Heart left ventricle (tissue), 16 donors: ENCODE results near the gene GPR87. TPM values are rescaled to one million over a fixed set of nuclear protein-coding genes. Genes with fewer than 3 reads are reported as not detected.

Experiments
- ATAC-seq, 4 donors: fragments of 200-7000 bp; cut with Tn5 transposase; one replicate each; pipeline ENCODE4 v1.9.1; 2020 to 2022; ENCODE audit warnings: moderate library complexity in 4 of 4, mild to moderate bottlenecking in 3 of 4, moderate number of reproducible peaks in 1 of 4
- DNase-seq, 5 donors: peaks; one replicate each; pipeline ENCODE4 v3.0.0-alpha.2; 2020
- H3K27ac ChIP-seq, 12 donors: fragments of 200-600 bp; sonication (generic) in 4 of 12; one replicate each; pipeline versions ENCODE4 v1.5.0 to v1.8.0; 2016 to 2022; ENCODE audit warnings: mild to moderate bottlenecking in 2 of 12
- H3K27me3 ChIP-seq, 9 donors: fragments of 200-600 bp; sonication (generic) in 2 of 9; one replicate each; pipeline versions ENCODE4 v1.5.1 to v1.8.0; 2016 to 2022; ENCODE audit warnings: mild to moderate bottlenecking in 3 of 9
- H3K36me3 ChIP-seq, 9 donors: fragments of 200-600 bp; sonication (generic) in 2 of 9; one replicate each; pipeline versions ENCODE4 v1.5.0 to v1.8.0; 2018 to 2022; ENCODE audit warnings: mild to moderate bottlenecking in 2 of 9
- H3K4me1 ChIP-seq, 12 donors: fragments of 200-600 bp; sonication (generic) in 4 of 12; one replicate each; pipeline versions ENCODE4 v1.5.0 to v1.8.0; 2016 to 2022; ENCODE audit warnings: mild to moderate bottlenecking in 3 of 12
- H3K4me3 ChIP-seq, 12 donors: fragments of 200-600 bp; sonication (generic) in 4 of 12; one replicate each; pipeline versions ENCODE4 v1.5.0 to v1.8.0; 2017 to 2022; ENCODE audit warnings: mild to moderate bottlenecking in 9 of 12, moderate library complexity in 4 of 12
- H3K9me3 ChIP-seq, 12 donors: fragments of 200-600 bp; sonication (generic) in 4 of 12; one replicate each; pipeline versions ENCODE4 v1.5.0 to v1.8.0; 2016 to 2022; ENCODE audit warnings: mild to moderate bottlenecking in 1 of 12
- POLR2A ChIP-seq, 2 donors: fragments of 450-650 bp; IDR thresholded peaks; one replicate each; pipeline ENCODE4 v1.6.1; 2017; ENCODE audit warnings: antibody characterized with exemption in 2 of 2, mild to moderate bottlenecking in 2 of 2, moderate library complexity in 2 of 2
- WGBS, 4 donors: extraction: QIAGEN DNeasy Blood & Tissue Kit in 2 of 4; methylation state at CpG; one replicate each; pipeline versions ENCODE4 v1.1.5 to v1.1.7; 2013 to 2018; 5-methylcytosine and 5-hydroxymethylcytosine counted together
- intact Hi-C, 10 donors: fragments of 100-400 bp; cut with DNase I; formaldehyde crosslinking; loops; one replicate each; pipeline versions ENCODE4 v1.11.1 to v1.14.2; 2022
- polyA plus RNA-seq, 2 donors: library from polyadenylated mRNA; stranded (reverse); fragments of 200-250 nt; gene quantifications; one replicate each; pipeline ENCODE4 v1.2.3, GENCODE V29; 2013
- total RNA-seq, 9 donors: library from RNA; depleted of rRNA in 2 of 9; stranded (reverse); fragments of >200 nt in 2 of 9; fragmentation: NEBNext Ultra II Directional in 3 of 9; extraction: Animal tissue kit (Norgen Biotek cat#: 25700) in 3 of 9; gene quantifications; one replicate each; pipeline versions ENCODE4 v1.1.0 to v1.2.4, GENCODE V29; 2016 to 2023
- TF ChIP-seq, protein P1 (sequence below), 12 donors: fragments of 200-600 bp; sonication (generic) in 4 of 12; IDR thresholded peaks; one replicate each; pipeline versions ENCODE4 v1.5.0 to v1.8.0; 2018 to 2022; ENCODE audit warnings: antibody characterized with exemption in 12 of 12, mild to moderate bottlenecking in 5 of 12
- donor health status: ischemic (EF 13 %, LVEDD 7.1; RV severe dilation, severe dysfunction).
- donor health status: healthy with polysubstance abuse.
- donor health status: DM: no; HTN: yes; CAD: no.
- donor health status: DM: no; HTN: no; CAD: no.
- donor health status: ischemic (EF 25% LVEDD 6.9; RV normal size, moderate dysfunction).
- donor health status: ischemic (EF 25% LVEDD 5.7; RV mildly dilated, moderate dysfunction).
- donor health status: healthy.
- donor health status: DM: yes; HTN: yes; CAD: no.
- donor health status: ischemic (EF 35%, LVEDD 5.7; RV mildly dilated, moderate dysfunction).
- donor health status: nonischemic (EF 11% LVEDD 7.7; RV severe dilation, severe dysfunction).
- donor health status: DM: yes; HTN: yes; CAD: no.
- donor health status: PGD.
- donor health status: ischemic (EF 29% LVEDD 5.4; RV normal size, mild dysfunction).
- donor health status: nonischemic (EF 23%, LVEDD 6.1; RV moderate dilation, normal function).

Gene GPR87
- total and polyA plus RNA-seq, 11 donors = not detected

DNA sequence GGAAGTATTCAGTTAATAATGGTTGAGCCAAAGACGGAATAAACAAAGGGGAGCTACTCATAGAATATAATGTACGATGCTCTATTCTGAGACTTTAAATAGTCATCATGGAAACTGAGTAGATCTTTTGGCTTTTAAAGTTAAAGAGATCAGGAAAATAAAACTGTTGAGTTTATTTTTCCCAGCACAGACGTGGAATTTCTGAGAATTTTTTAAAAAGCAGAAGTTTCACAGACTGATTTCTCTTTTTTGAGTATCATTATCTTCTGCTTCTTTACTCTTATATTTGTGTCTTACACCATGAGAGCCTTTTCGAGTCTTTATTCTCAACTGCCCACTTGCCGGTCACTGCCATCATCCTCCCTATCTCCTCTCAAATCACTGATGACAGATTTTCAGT lies 51.5 kb downstream of the GPR87 start:
- no peak for TF ChIP-seq POLR2A (IDR thresholded peaks at IDR 0.05)
- TF ChIP-seq, protein P1, sequence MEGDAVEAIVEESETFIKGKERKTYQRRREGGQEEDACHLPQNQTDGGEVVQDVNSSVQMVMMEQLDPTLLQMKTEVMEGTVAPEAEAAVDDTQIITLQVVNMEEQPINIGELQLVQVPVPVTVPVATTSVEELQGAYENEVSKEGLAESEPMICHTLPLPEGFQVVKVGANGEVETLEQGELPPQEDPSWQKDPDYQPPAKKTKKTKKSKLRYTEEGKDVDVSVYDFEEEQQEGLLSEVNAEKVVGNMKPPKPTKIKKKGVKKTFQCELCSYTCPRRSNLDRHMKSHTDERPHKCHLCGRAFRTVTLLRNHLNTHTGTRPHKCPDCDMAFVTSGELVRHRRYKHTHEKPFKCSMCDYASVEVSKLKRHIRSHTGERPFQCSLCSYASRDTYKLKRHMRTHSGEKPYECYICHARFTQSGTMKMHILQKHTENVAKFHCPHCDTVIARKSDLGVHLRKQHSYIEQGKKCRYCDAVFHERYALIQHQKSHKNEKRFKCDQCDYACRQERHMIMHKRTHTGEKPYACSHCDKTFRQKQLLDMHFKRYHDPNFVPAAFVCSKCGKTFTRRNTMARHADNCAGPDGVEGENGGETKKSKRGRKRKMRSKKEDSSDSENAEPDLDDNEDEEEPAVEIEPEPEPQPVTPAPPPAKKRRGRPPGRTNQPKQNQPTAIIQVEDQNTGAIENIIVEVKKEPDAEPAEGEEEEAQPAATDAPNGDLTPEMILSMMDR (IDR thresholded peaks at IDR 0.05) = no peak
- DNase-seq (no peak), ATAC-seq (no peak)
- intact Hi-C loops = no loop called here
- WGBS, 4 donors = 83 to 88% (median 85%) methylated on average over 5 of the region's 5 CpGs
- no peaks in the 10 kb centered on the region for H3K9me3 ChIP-seq
- H3K36me3 ChIP-seq = no peaks in the 10 kb centered on the region
- H3K4me1 ChIP-seq = peaks cover 0 to 64% (median 3%) of the 10 kb centered on the region in 12 donors
- peak overlapping the region in 5 of 12 donors; percentile 3 to 79 (median 41) for H3K27ac ChIP-seq
- H3K27me3 ChIP-seq = no peaks in the 10 kb centered on the region
- no peak overlapping the region for H3K4me3 ChIP-seq

DNA sequence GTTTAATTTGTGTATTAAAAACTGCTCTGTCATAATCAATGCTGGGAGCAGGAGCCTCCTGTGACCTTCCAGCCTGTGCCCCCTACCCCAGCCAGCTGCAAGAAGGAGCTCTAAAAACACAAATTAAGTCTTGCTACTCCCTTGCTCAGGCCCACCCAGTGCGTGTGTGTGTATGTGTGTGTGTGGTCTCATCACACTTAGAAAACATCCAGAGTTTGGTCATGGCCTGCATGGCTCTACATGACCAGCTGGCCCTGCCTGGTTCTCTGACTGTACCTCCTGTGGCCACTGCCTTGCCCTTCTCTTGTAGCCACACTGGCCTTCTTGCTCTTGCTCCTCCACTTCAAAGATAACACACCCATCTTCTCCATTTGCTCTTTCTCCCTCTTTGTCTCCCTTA lies 52.0 kb downstream of the GPR87 start:
- H3K27me3 ChIP-seq = no peaks in the 10 kb centered on the region
- intact Hi-C loops = no loop called here
- H3K36me3 ChIP-seq = no peaks in the 10 kb centered on the region
- H3K4me3 ChIP-seq = no peak overlapping the region
- H3K4me1 ChIP-seq = peaks cover 0 to 62% (median 3%) of the 10 kb centered on the region in 12 donors
- 89 to 100% (median 100%) methylated on average over 1 of the region's 1 CpG for WGBS, 4 donors
- H3K27ac ChIP-seq = peak overlapping the region in 2 of 12 donors; percentile 74 to 79
- DNase-seq (no peak), ATAC-seq (no peak)
- H3K9me3 ChIP-seq = no peaks in the 10 kb centered on the region
- TF ChIP-seq, protein P1 (IDR thresholded peaks at IDR 0.05) = no peak
- no peak for TF ChIP-seq POLR2A (IDR thresholded peaks at IDR 0.05)

DNA sequence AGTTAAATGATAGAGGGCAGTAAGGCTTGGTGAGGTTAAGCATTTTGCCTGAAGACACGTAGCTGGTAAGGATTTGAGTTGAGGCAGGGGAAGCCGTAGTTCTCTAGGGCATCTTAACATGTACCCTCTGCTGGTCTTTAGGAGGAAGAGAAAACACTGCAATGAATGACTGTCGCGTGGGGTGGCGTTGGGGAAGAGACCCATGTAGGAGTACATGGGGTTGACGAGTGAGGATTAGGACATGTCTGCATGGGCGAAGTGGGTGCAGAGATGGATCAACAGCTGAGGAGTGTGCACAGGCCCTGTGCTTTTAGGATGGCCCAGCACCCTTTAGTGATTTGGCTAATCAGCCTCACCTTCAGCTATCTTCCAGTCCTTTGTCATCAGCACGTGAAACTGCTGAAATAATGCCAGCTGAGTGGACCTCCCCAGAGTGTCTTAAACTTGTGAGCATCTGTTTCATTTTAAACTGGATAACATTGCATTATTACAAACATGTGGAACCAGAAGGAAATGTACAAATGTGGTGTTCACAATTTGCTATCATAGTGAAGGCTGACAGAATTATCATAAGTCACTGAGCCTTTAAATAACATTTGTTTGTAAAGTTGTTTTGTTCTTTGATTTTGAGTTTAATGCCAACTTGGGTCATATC lies 53.6 kb downstream of the GPR87 start:
- intact Hi-C loops = no loop called here
- Histone ChIP-seq H3K27ac (peak overlapping the region in 1 of 12 donors; percentile 79), H3K36me3 (no peaks in the 10 kb centered on the region), H3K9me3 (no peaks in the 10 kb centered on the region), H3K27me3 (no peaks in the 10 kb centered on the region), H3K4me3 (no peak overlapping the region), H3K4me1 (peaks cover 0 to 52% (median 2%) of the 10 kb centered on the region in 12 donors)
- no peak for TF ChIP-seq POLR2A (IDR thresholded peaks at IDR 0.05)
- DNase-seq (no peak), ATAC-seq (no peak)
- WGBS, 4 donors = 77 to 85% (median 77%) methylated on average over 8 of the region's 8 CpGs

DNA sequence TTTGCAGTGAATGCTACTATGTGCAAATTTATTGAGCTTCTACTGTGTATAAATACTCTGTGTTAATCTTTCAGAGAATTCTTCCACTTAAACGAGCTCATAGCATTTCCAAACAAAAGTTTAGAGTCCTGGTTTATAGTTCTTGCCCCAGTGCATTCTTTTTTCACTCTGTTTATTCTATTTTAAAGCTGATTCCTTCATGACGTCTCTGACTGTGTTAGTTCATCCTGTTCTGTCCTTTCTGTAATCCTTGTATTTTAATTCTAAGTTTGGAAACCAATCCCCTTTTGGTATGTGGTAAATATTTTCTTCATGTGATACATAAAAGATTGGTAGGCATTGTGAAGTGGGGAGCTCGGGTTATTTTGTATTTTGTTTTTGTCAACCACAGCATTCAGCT lies 57.0 kb downstream of the GPR87 start:
- WGBS, 4 donors = 59 to 73% (median 66%) methylated on average over 3 of the region's 3 CpGs
- no peak for TF ChIP-seq POLR2A (IDR thresholded peaks at IDR 0.05)
- TF ChIP-seq, protein P1 (IDR thresholded peaks at IDR 0.05) = no peak
- Histone ChIP-seq H3K36me3 (no peaks in the 10 kb centered on the region), H3K4me3 (no peak overlapping the region), H3K4me1 (peaks cover 0 to 18% (median 2%) of the 10 kb centered on the region in 12 donors), H3K27me3 (no peaks in the 10 kb centered on the region), H3K27ac (peak overlapping the region in 4 of 12 donors; percentile 7 to 79 (median 34)), H3K9me3 (no peaks in the 10 kb centered on the region)
- peak in 1 of 4 donors; percentile 5 for ATAC-seq
- intact Hi-C loops = no loop called here
- no peak for DNase-seq
